ENCODE data around the gene PTPN4. TPM values are rescaled to one million over a fixed set of nuclear protein-coding genes. Genes with fewer than 3 reads are reported as not detected.

PTPN4 gene
- total RNA-seq (2021) = 80.5 and 89.8 TPM in 2 replicates
- long read RNA-seq, full-length matches to known transcripts = 36 of 107 reads
- long read RNA-seq, partial matches to known transcripts = 24 of 107 reads
- long read RNA-seq, other reads (novel, unspliced or antisense) = 47 of 107 reads

GRCh38 chr2:119759451-119760236, at the start of gene PTPN4:
PTPN4 (plus strand) TSS chr2:119759922; CDS start chr2:119809854, 49,932 bp downstream.
- H3K23ac ChIP-seq (ENCODE audit: insufficient read length, low read depth, low read length) = no peak within 1 kb of the TSS
- peak within 1 kb of the TSS; percentile 82 for H3K18ac ChIP-seq (ENCODE audit: insufficient read length, low read depth, low read length)
- H3K4ac ChIP-seq (ENCODE audit: low read depth, low read length) = no peak within 1 kb of the TSS
- H2AFZ ChIP-seq (ENCODE audit: low read length) = peak within 1 kb of the TSS; percentile 67
- H3K4me2 ChIP-seq (ENCODE audit: insufficient read depth, insufficient read length, low read length) = peak within 1 kb of the TSS; percentile 90
- H3K4me1 ChIP-seq (ENCODE audit: insufficient read depth, low read length) = peaks cover 2% of the 10 kb centered on the region; the same call in 1 of the 2 replicates
- no peaks in the 10 kb centered on the region for H4K20me1 ChIP-seq (ENCODE audit: control insufficient read depth, insufficient read depth, insufficient read length)
- no peak within 1 kb of the TSS for H3T11ph ChIP-seq (ENCODE audit: low read length)
- peak within 1 kb of the TSS; percentile 98 to 99 (median 98) for H3K27ac Mint-ChIP-seq
- H3K36me3 Mint-ChIP-seq (ENCODE audit: insufficient read depth in 1 of 3, low read depth in 3 of 3) = peaks cover 0 to 9% (median 2%) of the 10 kb centered on the region in 3 experiments; a peak in 2 of 7 replicates
- H3K4me1 Mint-ChIP-seq = peaks cover 27 to 32% of the 10 kb centered on the region in 2 experiments
- no peak within 1 kb of the TSS for H2BK15ac ChIP-seq (ENCODE audit: low read depth, low read length)
- no peaks in the 10 kb centered on the region for H3K9me3 ChIP-seq (ENCODE audit: control insufficient read depth, low read depth, low read length)
- H3K27me3 ChIP-seq (ENCODE audit: insufficient read depth, low read length) = no peaks in the 10 kb centered on the region
- H2BK12ac ChIP-seq (ENCODE audit: insufficient read length, low read depth, low read length) = no peak within 1 kb of the TSS
- H3K14ac ChIP-seq (ENCODE audit: insufficient read depth, low read length) = peak within 1 kb of the TSS; percentile 80
- H4K8ac ChIP-seq (replicated peaks; ENCODE audit: insufficient read length, low read depth, low read length) = no peak within 1 kb of the TSS
- H3K9me3 Mint-ChIP-seq = peaks cover 0 to 1% of the 10 kb centered on the region in 2 experiments; a peak in 2 of 5 replicates
- H3K9ac ChIP-seq (ENCODE audit: extremely low read depth, insufficient read length, low read length) = peak within 1 kb of the TSS; percentile 97
- H3K23me2 ChIP-seq (ENCODE audit: insufficient read length, low read depth, low read length, poor library complexity, severe bottlenecking) = peaks cover 10% of the 10 kb centered on the region
- peak within 1 kb of the TSS; percentile 18 for H2BK5ac ChIP-seq (ENCODE audit: insufficient read length, low read length)
- H3K56ac ChIP-seq (ENCODE audit: insufficient read length, low read depth, low read length) = no peak within 1 kb of the TSS
- peak within 1 kb of the TSS; percentile 89 to 94 for H3K4me3 Mint-ChIP-seq
- peak within 1 kb of the TSS; percentile 52 for H3K27ac ChIP-seq (ENCODE audit: insufficient read length, low read depth, low read length)
- H3K79me2 ChIP-seq (ENCODE audit: insufficient read depth, low read length) = peaks cover 20% of the 10 kb centered on the region; the same call in 1 of the 2 replicates
- no peak for TF ChIP-seq CTCF (conservative IDR thresholded peaks at IDR 0.05)
- peak; percentile 99 for DNase-seq
- no peaks in the 10 kb centered on the region for H3K79me1 ChIP-seq (ENCODE audit: insufficient read depth, low read depth, low read length, poor library complexity, severe bottlenecking)
- peak within 1 kb of the TSS; percentile 82 for H2BK120ac ChIP-seq (ENCODE audit: low read depth, low read length, poor library complexity, severe bottlenecking)
- no peak within 1 kb of the TSS for H4K91ac ChIP-seq (ENCODE audit: insufficient read length, low read depth, low read length)
- H2AK5ac ChIP-seq (ENCODE audit: insufficient read length, low read length) = no peak within 1 kb of the TSS
- no peak within 1 kb of the TSS for H4K5ac ChIP-seq (ENCODE audit: insufficient read length, low read depth, low read length)
- no peaks in the 10 kb centered on the region; the same call in none of the 2 replicates for H3K27me3 Mint-ChIP-seq (ENCODE audit: low read depth)
- no CpG with 5 or more reads among the region's 59 CpGs for WGBS (ENCODE audit: extremely low coverage, insufficient read length, low lambda C conversion rate)
- no peak within 1 kb of the TSS for H2BK20ac ChIP-seq (ENCODE audit: low read depth, low read length, poor library complexity, severe bottlenecking)
